ENCODE measurements around the gene HTR4.

GRCh38 chr5:148497757-148498156 is 156.6 kb downstream of the HTR4 start:
- TF ChIP-seq EZH2phosphoT487 (IDR thresholded peaks at IDR 0.05; ENCODE audit: borderline replicate concordance), result no peak
- no peak for TF ChIP-seq CTCF (IDR thresholded peaks at IDR 0.05 in 2 of 3, conservative IDR thresholded peaks at IDR 0.05 in 1 of 3; ENCODE audit: borderline replicate concordance in 1 of 3, insufficient read depth in 1 of 3, low read depth in 2 of 3, low read length in 2 of 3)
- no peak for TF ChIP-seq POLR2AphosphoS5 (IDR thresholded peaks at IDR 0.05; ENCODE audit: low read depth, low read length)
- TF ChIP-seq SP1 (IDR thresholded peaks at IDR 0.05; ENCODE audit: low read depth), result no peak
- no peak for TF ChIP-seq POLR2A (IDR thresholded peaks at IDR 0.05; ENCODE audit: borderline replicate concordance, extremely low read depth, insufficient read depth, insufficient read length)
- no peak for TF ChIP-seq TCF7L2 (IDR thresholded peaks at IDR 0.05; ENCODE audit: borderline replicate concordance, extremely low read depth, insufficient read depth, insufficient read length)
- TF ChIP-seq EZH2 (IDR thresholded peaks at IDR 0.05), result no peak
- TF ChIP-seq EGR1 (IDR thresholded peaks at IDR 0.05; ENCODE audit: low read depth), result no peak
- no peak for TF ChIP-seq REST (IDR thresholded peaks at IDR 0.05; ENCODE audit: low read depth)
- no peak for TF ChIP-seq SIN3A (IDR thresholded peaks at IDR 0.05; ENCODE audit: low read depth)
- TF ChIP-seq YY1 (IDR thresholded peaks at IDR 0.05; ENCODE audit: extremely low read depth, insufficient replicate concordance, low read depth, low read length), result no peak
- no peak for TF ChIP-seq ZBTB33 (IDR thresholded peaks at IDR 0.05; ENCODE audit: extremely low read depth, insufficient replicate concordance, low read length)
- TF ChIP-seq RAD21 (IDR thresholded peaks at IDR 0.05; ENCODE audit: low read depth), result no peak
